Muscle layer of duodenum (tissue), 2 donors: Measurements from ENCODE around the gene SERPING1.

Experiments
- H3K27ac ChIP-seq: one replicate; pipeline ENCODE4 v1.7.0; 2013; ENCODE audit warnings: mild to moderate bottlenecking, low read length
- H3K27me3 ChIP-seq: one replicate; pipeline ENCODE4 v1.7.0; 2013; ENCODE audit warnings: low read depth, mild to moderate bottlenecking, control low read depth, low read length
- H3K36me3 ChIP-seq, 2 donors: one replicate each; pipeline ENCODE4 v1.7.0; 2013; ENCODE audit warnings: low read length in 2 of 2, control low read depth in 1 of 2, mild to moderate bottlenecking in 1 of 2; ENCODE audit not compliant: insufficient read depth in 2 of 2, control insufficient read depth in 1 of 2
- H3K4me1 ChIP-seq, 2 donors: one replicate each; pipeline ENCODE4 v1.7.0; 2013; ENCODE audit warnings: low read length in 2 of 2, mild to moderate bottlenecking in 2 of 2, control low read depth in 1 of 2, moderate library complexity in 1 of 2; ENCODE audit not compliant: insufficient read depth in 2 of 2, control insufficient read depth in 1 of 2
- H3K4me3 ChIP-seq, 2 donors: one replicate each; pipeline ENCODE4 v1.7.0; 2013; ENCODE audit warnings: low read length in 2 of 2, low read depth in 1 of 2, mild to moderate bottlenecking in 1 of 2
- H3K9me3 ChIP-seq, 2 donors: one replicate each; pipeline ENCODE4 v1.7.0; 2013; ENCODE audit warnings: low read length in 2 of 2, control low read depth in 1 of 2, mild to moderate bottlenecking in 1 of 2; ENCODE audit not compliant: control insufficient read depth in 1 of 2
- donor health status: healthy.

Gene SERPING1

GRCh38 chr11:57639321-57640067 is 42.0 kb downstream of the SERPING1 start:
- H3K27ac ChIP-seq, result no peak overlapping the region
- peaks cover 6% of the 10 kb centered on the region for H3K27me3 ChIP-seq
- H3K36me3 ChIP-seq, result no peaks in the 10 kb centered on the region
- H3K4me1 ChIP-seq, result peaks cover under 1 to 35% of the 10 kb centered on the region in 2 donors
- no peaks in the 10 kb centered on the region for H3K9me3 ChIP-seq
- peak overlapping the region; percentile 87 to 91 for H3K4me3 ChIP-seq

GRCh38 chr11:57640068-57640800 is 42.7 kb downstream of the SERPING1 start:
- H3K27ac ChIP-seq, result no peak overlapping the region

GRCh38 chr11:57641011-57641807 is 43.7 kb downstream of the SERPING1 start:
- no peaks in the 10 kb centered on the region for H3K9me3 ChIP-seq
- H3K4me1 ChIP-seq, result peaks cover 15 to 50% of the 10 kb centered on the region in 2 donors
- no peak overlapping the region for H3K4me3 ChIP-seq
- no peaks in the 10 kb centered on the region for H3K36me3 ChIP-seq
- H3K27ac ChIP-seq, result no peak overlapping the region
- H3K27me3 ChIP-seq, result peaks cover 13% of the 10 kb centered on the region

More at GRCh38 chr11:57640068-57640800, 42.7 kb downstream of the SERPING1 start:
- H3K36me3 ChIP-seq, result no peaks in the 10 kb centered on the region
- peaks cover 6% of the 10 kb centered on the region for H3K27me3 ChIP-seq
- H3K9me3 ChIP-seq, result no peaks in the 10 kb centered on the region
- H3K4me3 ChIP-seq, result peak overlapping the region; percentile 87 to 91
- peaks cover 6 to 42% of the 10 kb centered on the region in 2 donors for H3K4me1 ChIP-seq

GRCh38 chr11:57643802-57644201 is 46.3 kb downstream of the SERPING1 start:
- no peaks in the 10 kb centered on the region for H3K36me3 ChIP-seq
- no peak overlapping the region for H3K4me3 ChIP-seq
- H3K27me3 ChIP-seq, result peaks cover 32% of the 10 kb centered on the region
- H3K4me1 ChIP-seq, result peaks cover 15 to 67% of the 10 kb centered on the region in 2 donors
- H3K9me3 ChIP-seq, result no peaks in the 10 kb centered on the region
- H3K27ac ChIP-seq, result no peak overlapping the region

- Histone ChIP-seq H3K4me3 (peak overlapping the region in 1 of 2 donors; percentile 12), H3K36me3 (no peaks in the 10 kb centered on the region), H3K27me3 (peaks cover 40% of the 10 kb centered on the region), H3K9me3 (no peaks in the 10 kb centered on the region), H3K4me1 (peaks cover 15 to 63% of the 10 kb centered on the region in 2 donors), H3K27ac (peak overlapping the region; percentile 39)
Measured at GRCh38 chr11:57644748-57645688, 47.5 kb downstream of the SERPING1 start.

- Histone ChIP-seq H3K36me3 (no peaks in the 10 kb centered on the region), H3K27ac (peak overlapping the region; percentile 9), H3K9me3 (no peaks in the 10 kb centered on the region), H3K4me1 (peaks cover 15 to 60% of the 10 kb centered on the region in 2 donors), H3K27me3 (peaks cover 44% of the 10 kb centered on the region), H3K4me3 (peak overlapping the region in 1 of 2 donors; percentile 12)
Measured at GRCh38 chr11:57645689-57646085, 48.2 kb downstream of the SERPING1 start.

- Histone ChIP-seq H3K36me3 (no peaks in the 10 kb centered on the region), H3K9me3 (no peaks in the 10 kb centered on the region), H3K4me1 (peaks cover 15 to 54% of the 10 kb centered on the region in 2 donors), H3K4me3 (no peak overlapping the region), H3K27me3 (peaks cover 44% of the 10 kb centered on the region), H3K27ac (peak overlapping the region; percentile 9)
Measured at GRCh38 chr11:57646194-57646798, 48.8 kb downstream of the SERPING1 start.

- Histone ChIP-seq H3K4me1 (peaks cover 15 to 54% of the 10 kb centered on the region in 2 donors), H3K9me3 (no peaks in the 10 kb centered on the region), H3K4me3 (no peak overlapping the region), H3K27ac (no peak overlapping the region), H3K27me3 (peaks cover 44% of the 10 kb centered on the region), H3K36me3 (no peaks in the 10 kb centered on the region)
Measured at GRCh38 chr11:57646799-57647303, 49.4 kb downstream of the SERPING1 start.

GRCh38 chr11:57647372-57647771 is 49.9 kb downstream of the SERPING1 start:
- Histone ChIP-seq H3K27ac (no peak overlapping the region), H3K27me3 (peaks cover 44% of the 10 kb centered on the region), H3K4me3 (no peak overlapping the region), H3K36me3 (no peaks in the 10 kb centered on the region), H3K4me1 (peaks cover 15 to 54% of the 10 kb centered on the region in 2 donors), H3K9me3 (no peaks in the 10 kb centered on the region)
